Astrocyte (in vitro differentiated cells and primary cell): Measurements from ENCODE around the gene ZFP36L1.

ENCODE experiments used
- CTCF ChIP-seq: IDR thresholded peaks from 2 replicates; pipeline ENCODE4 v1.5.1; 2011; ENCODE audit warnings: low read depth, mild to moderate bottlenecking, inconsistent platforms, low read length, moderate library complexity; ENCODE audit not compliant: insufficient read depth
- EZH2 ChIP-seq: IDR thresholded peaks from 2 replicates; pipeline ENCODE4 v1.6.1; 2012; ENCODE audit warnings: mild to moderate bottlenecking, low read length, inconsistent platforms; ENCODE audit not compliant: insufficient read depth

GRCh38 chr14:68834816-68835215, 41.9 kb upstream of the ZFP36L1 start:
- TF ChIP-seq CTCF = no peak
- no peak for TF ChIP-seq EZH2
